ENCODE measurements around the gene DMRTB1. TPM values are rescaled to one million over a fixed set of nuclear protein-coding genes. Genes with fewer than 3 reads are reported as not detected.

DMRTB1 gene
- total RNA-seq, 1 donor from 2014 or later = not detected

GRCh38 chr1:53417074-53417511, 42.1 kb upstream of the DMRTB1 start:
- no peaks in the 10 kb centered on the region for H3K36me3 ChIP-seq
- no peak for TF ChIP-seq CTCF (IDR thresholded peaks at IDR 0.05)
- intact Hi-C loops (cut with DNase I) = no loop called here
- no peaks in the 10 kb centered on the region for H3K9me3 ChIP-seq
- H3K4me3 ChIP-seq = no peak overlapping the region
- no peak for DNase-seq (ENCODE audit: low spot score in 2 of 2)
- H3K27me3 ChIP-seq = no peaks in the 10 kb centered on the region
- no peaks in the 10 kb centered on the region for H3K4me1 ChIP-seq
- H3K27ac ChIP-seq = no peak overlapping the region

GRCh38 chr1:53419034-53419433, 40.2 kb upstream of the DMRTB1 start:
- no peaks in the 10 kb centered on the region for H3K4me1 ChIP-seq
- H3K27ac ChIP-seq = no peak overlapping the region
- no peaks in the 10 kb centered on the region for H3K27me3 ChIP-seq
- DNase-seq (ENCODE audit: low spot score in 2 of 2) = no peak
- no peak for TF ChIP-seq CTCF (IDR thresholded peaks at IDR 0.05)
- no peaks in the 10 kb centered on the region for H3K36me3 ChIP-seq
- H3K9me3 ChIP-seq = no peaks in the 10 kb centered on the region
- intact Hi-C loops (cut with DNase I) = no loop called here
- H3K4me3 ChIP-seq = no peak overlapping the region

- no peak for TF ChIP-seq CTCF (IDR thresholded peaks at IDR 0.05)
- no peak for DNase-seq (ENCODE audit: low spot score in 2 of 2)
Measured at GRCh38 chr1:53420341-53420740, 38.9 kb upstream of the DMRTB1 start.

GRCh38 chr1:53421208-53421607, 38.0 kb upstream of the DMRTB1 start:
- Histone ChIP-seq H3K27ac (no peak overlapping the region), H3K9me3 (no peaks in the 10 kb centered on the region), H3K4me1 (no peaks in the 10 kb centered on the region), H3K27me3 (no peaks in the 10 kb centered on the region), H3K36me3 (no peaks in the 10 kb centered on the region), H3K4me3 (no peak overlapping the region)
- intact Hi-C loops (cut with DNase I) = no loop called here
- TF ChIP-seq CTCF (IDR thresholded peaks at IDR 0.05) = no peak
- DNase-seq (ENCODE audit: low spot score in 2 of 2) = no peak

More at GRCh38 chr1:53420341-53420740, 38.9 kb upstream of the DMRTB1 start:
- Histone ChIP-seq H3K4me1 (no peaks in the 10 kb centered on the region), H3K9me3 (no peaks in the 10 kb centered on the region), H3K36me3 (no peaks in the 10 kb centered on the region), H3K4me3 (no peak overlapping the region), H3K27ac (no peak overlapping the region), H3K27me3 (no peaks in the 10 kb centered on the region)
- intact Hi-C loops (cut with DNase I) = no loop called here

GRCh38 chr1:53430261-53430660, 28.9 kb upstream of the DMRTB1 start:
- intact Hi-C loops (cut with DNase I) = no loop called here
- Histone ChIP-seq H3K9me3 (no peaks in the 10 kb centered on the region), H3K27me3 (no peaks in the 10 kb centered on the region), H3K4me1 (no peaks in the 10 kb centered on the region), H3K36me3 (no peaks in the 10 kb centered on the region), H3K27ac (no peak overlapping the region), H3K4me3 (no peak overlapping the region)
- TF ChIP-seq CTCF (IDR thresholded peaks at IDR 0.05) = no peak
- no peak for DNase-seq (ENCODE audit: low spot score in 2 of 2)

GRCh38 chr1:53430779-53431178, 28.4 kb upstream of the DMRTB1 start:
- TF ChIP-seq CTCF (IDR thresholded peaks at IDR 0.05) = no peak
- Histone ChIP-seq H3K27ac (no peak overlapping the region), H3K9me3 (no peaks in the 10 kb centered on the region), H3K4me3 (no peak overlapping the region), H3K4me1 (no peaks in the 10 kb centered on the region), H3K36me3 (no peaks in the 10 kb centered on the region), H3K27me3 (no peaks in the 10 kb centered on the region)
- no peak for DNase-seq (ENCODE audit: low spot score in 2 of 2)
- intact Hi-C loops (cut with DNase I) = no loop called here

Measured in ascending aorta (tissue), 2 donors.